IgD-negative memory B cell (primary cell): Measurements from ENCODE around the gene C22orf31. TPM values are rescaled to one million over a fixed set of nuclear protein-coding genes. Genes with fewer than 3 reads are reported as not detected.

ENCODE experiments used
- H3K27ac Mint-ChIP-seq, 3 donors: one replicate each; pipeline ENCODE4 v1.8.0; 2020 to 2022; ENCODE audit warnings: mild to moderate bottlenecking in 3 of 3, mixed read lengths in 3 of 3, moderate library complexity in 1 of 3
- H3K27me3 Mint-ChIP-seq: one replicate; pipeline ENCODE4 v1.8.0; 2021; ENCODE audit warnings: mixed read lengths
- H3K36me3 Mint-ChIP-seq: one replicate; pipeline ENCODE4 v1.8.0; 2020; ENCODE audit warnings: mild to moderate bottlenecking, mixed read lengths
- H3K4me1 Mint-ChIP-seq, 3 donors: one replicate each; pipeline ENCODE4 v1.8.0; 2020 to 2022; ENCODE audit warnings: mixed read lengths in 3 of 3, mild to moderate bottlenecking in 1 of 3
- H3K4me3 Mint-ChIP-seq, 4 donors: one replicate each; pipeline ENCODE4 v1.8.0; 2020 to 2022; ENCODE audit warnings: mild to moderate bottlenecking in 4 of 4, mixed read lengths in 4 of 4, moderate library complexity in 3 of 4
- H3K9me3 Mint-ChIP-seq, 3 donors: one replicate each; pipeline ENCODE4 v1.8.0; 2020 to 2021; ENCODE audit warnings: mixed read lengths in 3 of 3, mild to moderate bottlenecking in 1 of 3
- polyA plus RNA-seq: library from polyadenylated mRNA; unstranded; fragments of 300-500 nt; fragmentation: Illumina TruSeq; gene quantifications from one replicate; pipeline ENCODE4 v1.2.3, GENCODE V29; 2021

C22orf31 gene
- polyA plus RNA-seq, 1 donor from 2014 or later: not detected

DNA sequence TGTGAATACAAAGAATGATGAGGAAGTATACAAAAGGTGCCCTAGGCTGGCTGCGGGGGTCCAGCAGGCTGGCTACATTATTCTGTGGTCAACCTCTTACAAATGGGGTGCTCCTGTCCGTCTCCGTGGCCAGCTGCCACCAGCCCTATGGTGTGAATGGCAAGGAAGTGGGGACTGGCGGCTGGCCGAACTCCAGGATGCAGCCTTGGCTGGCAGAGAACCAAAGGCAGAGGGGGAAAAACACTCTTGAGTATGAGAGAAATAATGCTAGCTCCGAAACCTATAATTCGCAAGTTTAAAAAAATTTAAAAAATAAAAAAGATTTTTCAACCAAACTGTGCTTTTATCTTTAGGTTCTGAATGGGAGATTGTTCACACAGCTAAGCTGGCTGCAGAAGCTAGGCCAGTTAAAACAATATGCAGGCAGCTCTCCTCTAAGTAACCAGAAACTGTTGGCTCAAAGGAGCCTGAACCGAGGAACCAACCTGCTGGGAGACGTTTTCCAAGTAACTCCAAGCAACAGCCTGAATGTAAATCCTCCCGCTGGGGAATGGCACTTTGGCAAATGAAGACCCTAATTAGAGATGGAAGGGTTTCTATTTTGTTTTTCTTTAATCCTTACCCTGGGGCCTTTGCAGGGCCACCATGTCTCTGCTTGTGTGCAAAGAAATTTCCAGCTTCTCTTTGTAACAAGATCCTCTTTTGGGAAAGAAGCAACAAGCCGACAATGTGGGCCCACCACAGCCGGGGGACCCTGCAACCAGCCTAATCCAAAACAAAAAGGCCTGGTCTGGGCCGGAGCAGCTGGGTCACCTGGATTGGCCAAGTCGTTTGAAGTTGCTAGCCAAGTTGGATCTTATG lies 50.2 kb downstream of the C22orf31 start:
- peaks cover 2 to 6% (median 4%) of the 10 kb centered on the region in 3 donors for H3K4me1 Mint-ChIP-seq
- no peak overlapping the region for H3K4me3 Mint-ChIP-seq
- H3K36me3 Mint-ChIP-seq: no peaks in the 10 kb centered on the region
- peaks cover 2% of the 10 kb centered on the region for H3K27me3 Mint-ChIP-seq
- H3K9me3 Mint-ChIP-seq: no peaks in the 10 kb centered on the region
- no peak overlapping the region for H3K27ac Mint-ChIP-seq

DNA sequence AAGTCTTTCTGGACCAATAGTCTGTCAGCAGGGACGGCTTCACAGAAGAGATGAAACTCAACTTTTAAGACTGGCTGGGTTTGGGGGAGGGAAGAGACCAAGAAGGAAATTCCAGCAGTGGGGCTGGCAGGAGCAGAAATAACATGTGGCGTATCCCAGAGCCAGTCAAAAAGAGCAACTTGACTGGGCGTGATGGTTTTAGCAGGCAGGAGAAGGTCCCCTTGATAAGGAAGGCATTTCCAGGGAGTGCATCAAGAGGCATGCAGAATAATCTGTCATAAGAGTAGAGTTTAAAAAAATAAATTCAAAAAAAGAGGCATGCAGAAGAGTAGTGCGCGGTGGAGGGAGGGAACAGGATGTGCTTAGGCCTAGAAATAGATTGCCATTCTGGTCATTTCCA lies 52.5 kb downstream of the C22orf31 start:
- no peaks in the 10 kb centered on the region for H3K9me3 Mint-ChIP-seq
- no peaks in the 10 kb centered on the region for H3K36me3 Mint-ChIP-seq
- H3K4me1 Mint-ChIP-seq: no peaks in the 10 kb centered on the region
- H3K4me3 Mint-ChIP-seq: no peak overlapping the region
- no peak overlapping the region for H3K27ac Mint-ChIP-seq
- peaks cover 1% of the 10 kb centered on the region for H3K27me3 Mint-ChIP-seq

Other genes starting within 250 kb of the C22orf31 start
- 0.16 TPM for gene ZNRF3, start 178.3 kb downstream of the C22orf31 start, polyA plus RNA-seq
- gene KREMEN1, start 11.2 kb upstream of the C22orf31 start, polyA plus RNA-seq: not detected
- gene EMID1, start 144.1 kb upstream of the C22orf31 start, polyA plus RNA-seq: not detected
- 9.7 TPM for gene RHBDD3, start 206.2 kb upstream of the C22orf31 start, polyA plus RNA-seq
- gene EWSR1, start 206.4 kb upstream of the C22orf31 start, polyA plus RNA-seq: 211 TPM
- gene GAS2L1, start 244.8 kb upstream of the C22orf31 start, polyA plus RNA-seq: 0.46 TPM